Neural progenitor cell (in vitro differentiated cells): ENCODE data around the gene ARMH1. TPM values are rescaled to one million over a fixed set of nuclear protein-coding genes. Genes with fewer than 3 reads are reported as not detected.

Source experiments
- DNase-seq: peaks from one replicate; pipeline ENCODE4 v3.0.0-alpha.2; 2016; ENCODE audit warnings: low spot score
- H2AFZ ChIP-seq: fragments of 200-600 bp; sonication (generic); replicated peaks from 2 replicates; pipeline ENCODE4 v1.6.1; 2016; ENCODE audit warnings: antibody characterized with exemption
- H3F3A ChIP-seq: fragments of 200-600 bp; sonication (generic); 2 replicates; pipeline ENCODE4 v1.6.1; 2016; ENCODE audit warnings: antibody characterized with exemption, low read depth
- H3K27ac ChIP-seq: fragments of 200-600 bp; sonication (generic); 2 replicates; pipeline ENCODE4 v1.5.1; 2016; ENCODE audit warnings: mild to moderate bottlenecking
- H3K27me3 ChIP-seq: fragments of 200-600 bp; sonication (generic); 2 replicates; pipeline ENCODE4 v1.6.1; 2016; ENCODE audit warnings: mild to moderate bottlenecking, moderate library complexity
- H3K36me3 ChIP-seq: fragments of 200-600 bp; sonication (generic); 2 replicates; pipeline ENCODE4 v1.5.1; 2016
- H3K4me1 ChIP-seq: fragments of 200-600 bp; sonication (generic); 2 replicates; pipeline ENCODE4 v1.6.1; 2016; ENCODE audit warnings: mixed run types
- H3K4me2 ChIP-seq: fragments of 200-600 bp; sonication (generic); 2 replicates; pipeline ENCODE4 v1.6.1; 2016
- H3K4me3 ChIP-seq: fragments of 200-600 bp; sonication (generic); 2 replicates; pipeline ENCODE4 v1.5.1; 2016
- H3K79me2 ChIP-seq: fragments of 200-600 bp; sonication (generic); 2 replicates; pipeline ENCODE4 v1.6.1; 2016; ENCODE audit warnings: low read depth
- H3K9ac ChIP-seq: fragments of 200-600 bp; sonication (generic); 2 replicates; pipeline ENCODE4 v1.6.1; 2016
- H3K9me3 ChIP-seq: fragments of 200-600 bp; sonication (generic); 2 replicates; pipeline ENCODE4 v1.5.1; 2016; ENCODE audit warnings: low read depth
- H4K20me1 ChIP-seq: fragments of 200-600 bp; sonication (generic); 2 replicates; pipeline ENCODE4 v1.6.1; 2016; ENCODE audit warnings: low read depth
- H3K27ac Mint-ChIP-seq: 3 replicates; pipeline ENCODE4 v1.8.0; 2021; ENCODE audit warnings: mixed read lengths
- H3K27me3 Mint-ChIP-seq: 2 replicates; pipeline ENCODE4 v1.8.0; 2022; ENCODE audit warnings: low read depth, mild to moderate bottlenecking, inconsistent platforms, moderate library complexity, mixed read lengths; ENCODE audit not compliant: insufficient read depth
- H3K36me3 Mint-ChIP-seq: 3 replicates; pipeline ENCODE4 v1.8.0; 2021; ENCODE audit warnings: mixed read lengths
- H3K4me1 Mint-ChIP-seq: 3 replicates; pipeline ENCODE4 v1.8.0; 2021; ENCODE audit warnings: mixed read lengths
- H3K4me3 Mint-ChIP-seq: 3 replicates; pipeline ENCODE4 v1.8.0; 2021; ENCODE audit warnings: mild to moderate bottlenecking, moderate library complexity, mixed read lengths
- H3K9me3 Mint-ChIP-seq: 3 replicates; pipeline ENCODE4 v1.8.0; 2020; ENCODE audit warnings: mixed read lengths
- EZH2 ChIP-seq: fragments of 200-600 bp; sonication (generic); IDR thresholded peaks from 2 replicates; pipeline ENCODE4 v1.6.1; 2017; ENCODE audit warnings: antibody characterized with exemption, mild to moderate bottlenecking, moderate library complexity
- EZH2phosphoT487 ChIP-seq: fragments of 200-600 bp; sonication (generic); IDR thresholded peaks from 2 replicates; pipeline ENCODE4 v1.6.1; 2017; ENCODE audit warnings: antibody characterized with exemption
- total RNA-seq: library from RNA; depleted of rRNA; stranded (reverse); fragments of >200 nt; gene quantifications from 2 replicates; pipeline ENCODE4 v1.2.3, GENCODE V29; 2015; ENCODE audit warnings: low replicate concordance
- TF ChIP-seq, protein P1 (sequence below): fragments of 200-600 bp; sonication (generic); IDR thresholded peaks from 2 replicates; pipeline ENCODE4 v1.5.1; 2017; ENCODE audit warnings: antibody characterized with exemption, mild to moderate bottlenecking

The ARMH1 gene
- total RNA-seq, 1 donor from 2014 or later = 3.6 TPM

DNA sequence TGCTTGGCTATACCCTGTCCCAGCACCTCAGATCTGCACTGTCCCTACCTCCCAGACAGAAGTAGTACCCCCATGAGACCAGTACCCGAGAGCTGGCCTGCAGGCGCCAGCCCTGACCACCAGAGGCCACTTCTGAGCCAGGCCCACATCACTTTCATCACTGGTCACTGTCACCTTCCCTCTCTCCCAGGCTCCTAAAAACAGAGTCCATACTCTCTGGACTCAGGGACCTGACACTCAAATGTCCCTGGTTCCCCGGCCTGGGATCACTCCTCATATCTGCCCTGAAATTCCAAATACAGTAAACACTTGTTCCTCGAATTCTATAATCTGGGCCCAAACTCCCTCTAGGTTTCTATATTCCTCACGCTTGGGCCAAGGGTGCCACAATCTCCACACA, 18.9 kb upstream of the ARMH1 start:
- DNase-seq = peak; percentile 56
- Histone ChIP-seq H3F3A (peaks cover 26% of the 10 kb centered on the region), H3K27me3 (no peaks in the 10 kb centered on the region), H3K27ac (no peak overlapping the region), H2AFZ (no peak overlapping the region), H3K4me1 (peaks cover 8% of the 10 kb centered on the region), H3K36me3 (no peaks in the 10 kb centered on the region), H3K9ac (no peak overlapping the region), H4K20me1 (peaks cover 37% of the 10 kb centered on the region), H3K4me2 (no peak overlapping the region), H3K9me3 (no peaks in the 10 kb centered on the region), H3K79me2 (no peaks in the 10 kb centered on the region), H3K4me3 (no peak overlapping the region)
- Mint-ChIP-seq H3K4me1 (peaks cover 14% of the 10 kb centered on the region), H3K4me3 (no peak overlapping the region), H3K27me3 (peaks cover 15% of the 10 kb centered on the region), H3K27ac (peak overlapping the region; percentile 39), H3K9me3 (no peaks in the 10 kb centered on the region), H3K36me3 (peaks cover 2% of the 10 kb centered on the region)
- no peak for TF ChIP-seq EZH2phosphoT487
- TF ChIP-seq, protein P1, sequence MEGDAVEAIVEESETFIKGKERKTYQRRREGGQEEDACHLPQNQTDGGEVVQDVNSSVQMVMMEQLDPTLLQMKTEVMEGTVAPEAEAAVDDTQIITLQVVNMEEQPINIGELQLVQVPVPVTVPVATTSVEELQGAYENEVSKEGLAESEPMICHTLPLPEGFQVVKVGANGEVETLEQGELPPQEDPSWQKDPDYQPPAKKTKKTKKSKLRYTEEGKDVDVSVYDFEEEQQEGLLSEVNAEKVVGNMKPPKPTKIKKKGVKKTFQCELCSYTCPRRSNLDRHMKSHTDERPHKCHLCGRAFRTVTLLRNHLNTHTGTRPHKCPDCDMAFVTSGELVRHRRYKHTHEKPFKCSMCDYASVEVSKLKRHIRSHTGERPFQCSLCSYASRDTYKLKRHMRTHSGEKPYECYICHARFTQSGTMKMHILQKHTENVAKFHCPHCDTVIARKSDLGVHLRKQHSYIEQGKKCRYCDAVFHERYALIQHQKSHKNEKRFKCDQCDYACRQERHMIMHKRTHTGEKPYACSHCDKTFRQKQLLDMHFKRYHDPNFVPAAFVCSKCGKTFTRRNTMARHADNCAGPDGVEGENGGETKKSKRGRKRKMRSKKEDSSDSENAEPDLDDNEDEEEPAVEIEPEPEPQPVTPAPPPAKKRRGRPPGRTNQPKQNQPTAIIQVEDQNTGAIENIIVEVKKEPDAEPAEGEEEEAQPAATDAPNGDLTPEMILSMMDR = peak; percentile 69
- no peak for TF ChIP-seq EZH2

DNA sequence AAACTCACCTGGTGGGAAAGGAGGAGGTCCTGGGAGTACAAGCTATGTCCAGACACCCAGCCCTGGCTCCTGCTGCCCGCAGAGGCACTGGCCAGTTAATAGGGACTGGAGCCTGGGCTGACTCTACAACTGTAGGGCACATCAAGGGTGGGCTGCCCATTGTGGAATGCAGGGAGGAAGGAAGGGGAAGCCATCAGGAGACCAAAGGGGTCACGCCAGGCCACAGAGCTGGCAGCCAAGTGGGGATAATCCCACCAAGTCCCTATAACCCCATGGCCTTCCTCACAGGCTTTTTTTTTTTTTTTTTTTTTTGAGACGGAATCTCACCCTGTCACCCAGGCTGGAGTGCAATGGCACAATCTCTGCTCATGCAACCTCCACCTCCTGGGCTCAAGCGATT, 14.9 kb upstream of the ARMH1 start:
- H3F3A ChIP-seq = peaks cover 7% of the 10 kb centered on the region
- no peak overlapping the region for H3K4me3 Mint-ChIP-seq
- TF ChIP-seq EZH2phosphoT487 (no peak), EZH2 (no peak)
- TF ChIP-seq, protein P1 = no peak
- no peak overlapping the region for H3K9ac ChIP-seq
- H3K9me3 Mint-ChIP-seq = no peaks in the 10 kb centered on the region
- H3K36me3 ChIP-seq = no peaks in the 10 kb centered on the region
- no peak for DNase-seq
- H3K4me3 ChIP-seq = no peak overlapping the region
- no peaks in the 10 kb centered on the region for H3K79me2 ChIP-seq
- H3K27ac ChIP-seq = no peak overlapping the region
- H2AFZ ChIP-seq = no peak overlapping the region
- H3K4me1 ChIP-seq = peaks cover 5% of the 10 kb centered on the region
- no peak overlapping the region for H3K27ac Mint-ChIP-seq
- H3K27me3 Mint-ChIP-seq = peaks cover 11% of the 10 kb centered on the region
- no peaks in the 10 kb centered on the region for H3K36me3 Mint-ChIP-seq
- H3K9me3 ChIP-seq = no peaks in the 10 kb centered on the region
- no peak overlapping the region for H3K4me2 ChIP-seq
- H3K27me3 ChIP-seq = no peaks in the 10 kb centered on the region
- H3K4me1 Mint-ChIP-seq = peaks cover 21% of the 10 kb centered on the region
- H4K20me1 ChIP-seq = peaks cover 28% of the 10 kb centered on the region

DNA sequence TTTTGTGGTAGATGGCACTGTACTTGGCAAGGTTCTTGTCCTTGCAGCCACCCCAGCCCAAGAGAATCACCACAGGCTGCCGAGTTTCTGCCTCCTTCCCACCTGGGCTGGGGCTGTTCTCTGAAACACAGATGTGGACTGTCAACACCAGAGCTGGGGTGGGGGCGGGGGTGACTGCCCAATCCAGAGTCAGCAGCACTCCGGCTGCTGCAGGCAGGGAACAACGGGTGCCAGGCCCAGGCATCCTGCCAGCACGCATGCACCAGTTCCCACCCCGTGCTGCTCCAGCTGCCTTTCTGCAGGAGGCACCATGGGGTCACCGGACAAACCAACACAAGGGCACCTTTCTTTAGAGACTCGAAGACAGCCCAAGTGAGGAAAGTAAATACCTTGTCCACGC, 14.3 kb upstream of the ARMH1 start:
- H3K79me2 ChIP-seq = no peaks in the 10 kb centered on the region
- Mint-ChIP-seq H3K36me3 (no peaks in the 10 kb centered on the region), H3K4me1 (peaks cover 21% of the 10 kb centered on the region), H3K27ac (no peak overlapping the region), H3K9me3 (no peaks in the 10 kb centered on the region), H3K27me3 (peaks cover 11% of the 10 kb centered on the region), H3K4me3 (no peak overlapping the region)
- peaks cover 5% of the 10 kb centered on the region for H3K4me1 ChIP-seq
- no peaks in the 10 kb centered on the region for H3K27me3 ChIP-seq
- H4K20me1 ChIP-seq = peaks cover 25% of the 10 kb centered on the region
- no peaks in the 10 kb centered on the region for H3K36me3 ChIP-seq
- H3K9me3 ChIP-seq = no peaks in the 10 kb centered on the region
- peaks cover 7% of the 10 kb centered on the region for H3F3A ChIP-seq
- H3K4me3 ChIP-seq = no peak overlapping the region
- no peak for DNase-seq
- no peak overlapping the region for H3K9ac ChIP-seq
- no peak overlapping the region for H2AFZ ChIP-seq
- TF ChIP-seq EZH2phosphoT487 (no peak), EZH2 (no peak)
- TF ChIP-seq, protein P1 = no peak
- no peak overlapping the region for H3K27ac ChIP-seq
- no peak overlapping the region for H3K4me2 ChIP-seq
